K562 (cell line): ENCODE data around the gene MT1HL1. TPM values are rescaled to one million over a fixed set of nuclear protein-coding genes. Genes with fewer than 3 reads are reported as not detected.
A peak's percentile ranks its signal among the peaks of the same experiment; 100 is the strongest.

Source experiments
- ATAC-seq: fragments of 200-7000 bp; cut with Tn5 transposase; 3 replicates; pipeline ENCODE4 v1.9.1; 2020; ENCODE audit warnings: moderate library complexity
- BruUV-seq: library from RNA; stranded (reverse); fragments of 400-500 nt; replicated peaks from 2 replicates; lab custom pipeline; 2021; lab: Mats Ljungman, UMichigan
- CTCF ChIA-PET: fragments of 300-600 bp; formaldehyde crosslinking; extraction: SDS; loops from one replicate; lab custom pipeline; 2021; ENCODE audit warnings: low intra/inter-chr PET ratio; lab: Yijun Ruan, JAX
- POLR2A ChIA-PET: fragments of 300-600, 350-650 bp; sonication (Branson Sonifier 250); formaldehyde crosslinking; extraction: SDS; loops from one replicate; lab custom pipeline; 2021; ENCODE audit warnings: antibody characterized with exemption, inconsistent platforms; lab: Yijun Ruan, JAX
- DNase-seq, 4 experiments: peaks; one replicate each; pipeline versions ENCODE4 v3.0.0 to v3.0.0-alpha.2; 2011 to 2018; ENCODE audit warnings: low spot score in 3 of 4, mixed read lengths in 3 of 4; ENCODE audit errors: extremely low read depth in 1 of 4
- FAIRE-seq: peaks from 2 replicates; lab custom pipeline; 2011; peaks lifted over from hg19 to GRCh38; lab: Jason Lieb, UNC
- H2AFZ ChIP-seq: 2 replicates; pipeline ENCODE4 v1.6.0; 2011; ENCODE audit warnings: low read depth, low read length, control low read depth, inconsistent platforms
- H3K27ac ChIP-seq: fragments of 200-600 bp; 3 replicates; pipeline ENCODE4 v1.8.0; 2011; ENCODE audit warnings: low read depth, mild to moderate bottlenecking, control low read depth, inconsistent platforms, low read length, moderate library complexity, mixed read lengths; ENCODE audit errors: extremely low read depth
- H3K27me3 ChIP-seq, 2 experiments: fragments of 300-600 bp in 1 of 2; 2 replicates in 1 of 2; 3 replicates in 1 of 2; pipeline versions ENCODE4 v1.6.0 to v1.8.0; 2011; ENCODE audit warnings: inconsistent platforms in 2 of 2, low read length in 2 of 2, mild to moderate bottlenecking in 1 of 2, mixed read lengths in 1 of 2, moderate library complexity in 1 of 2; ENCODE audit not compliant: control insufficient read depth in 2 of 2, insufficient read depth in 2 of 2
- H3K36me3 ChIP-seq: fragments of 300-600 bp; 3 replicates; pipeline ENCODE4 v1.8.0; 2011; ENCODE audit warnings: mild to moderate bottlenecking, low read length, inconsistent platforms; ENCODE audit not compliant: control insufficient read depth, insufficient read depth
- H3K4me1 ChIP-seq, 2 experiments: fragments of 200-600 bp in 1 of 2; replicated peaks in 1 of 2; 2 replicates in 1 of 2; 3 replicates in 1 of 2; pipeline versions ENCODE4 v1.5.1 to v1.8.0; 2011; ENCODE audit warnings: inconsistent platforms in 2 of 2, low read length in 2 of 2, mild to moderate bottlenecking in 1 of 2, mixed read lengths in 1 of 2, moderate library complexity in 1 of 2; ENCODE audit not compliant: control insufficient read depth in 2 of 2, insufficient read depth in 2 of 2
- H3K4me2 ChIP-seq: 2 replicates; pipeline ENCODE4 v1.6.1; 2011; ENCODE audit warnings: low read length, control low read depth, inconsistent platforms, mixed read lengths; ENCODE audit not compliant: insufficient read depth
- H3K4me3 ChIP-seq: fragments of 200-600 bp; sonication (generic), shearing (Covaris generic); 2 replicates; pipeline ENCODE4 v1.5.1; 2016; ENCODE audit warnings: control low read depth, inconsistent platforms
- H3K79me2 ChIP-seq: fragments of 200-600 bp; 3 replicates; pipeline ENCODE4 v1.8.0; 2011; ENCODE audit warnings: low read length, inconsistent platforms; ENCODE audit not compliant: control insufficient read depth, insufficient read depth
- H3K9ac ChIP-seq, 2 experiments: 2 replicates each; pipeline versions ENCODE4 v1.6.0 to v1.6.1; 2011; ENCODE audit warnings: low read depth in 2 of 2, low read length in 2 of 2, control low read depth in 1 of 2, inconsistent platforms in 1 of 2, mild to moderate bottlenecking in 1 of 2, mixed read lengths in 1 of 2; ENCODE audit not compliant: insufficient read depth in 1 of 2
- H3K9me1 ChIP-seq: one replicate; pipeline ENCODE4 v1.6.0; 2011; ENCODE audit warnings: inconsistent platforms, mild to moderate bottlenecking, low read length, moderate library complexity; ENCODE audit not compliant: control insufficient read depth, insufficient read depth
- H3K9me3 ChIP-seq: replicated peaks from 2 replicates; pipeline ENCODE4 v1.5.1; 2011; ENCODE audit warnings: low read depth, low read length, inconsistent platforms; ENCODE audit not compliant: control insufficient read depth, insufficient read depth
- H4K20me1 ChIP-seq: replicated peaks from 2 replicates; pipeline ENCODE4 v1.6.1; 2011; ENCODE audit warnings: low read length, inconsistent platforms, mixed read lengths; ENCODE audit not compliant: control insufficient read depth, insufficient read depth
- CHD2 ChIP-seq: IDR thresholded peaks from 2 replicates; pipeline ENCODE4 v1.6.1; 2011; ENCODE audit warnings: low read depth, low read length
- CXXC5 ChIP-seq: fragments of 250-450 bp; sonication (Bioruptor Pico); IDR thresholded peaks from 2 replicates; pipeline ENCODE4 v1.8.0; 2022; ENCODE audit warnings: inconsistent platforms, mild to moderate bottlenecking, moderate library complexity
- MCM3 ChIP-seq: fragments of 450-650 bp; IDR thresholded peaks from 2 replicates; pipeline ENCODE4 v1.6.1; 2016
- MED1 ChIP-seq: sonication (generic); formaldehyde crosslinking; IDR thresholded peaks from 2 replicates; pipeline ENCODE4 v1.8.1; 2023; ENCODE audit warnings: missing genetic modification reagents, borderline replicate concordance
- TCFL5 ChIP-seq: fragments of 250-450 bp; sonication (Bioruptor Pico); conservative IDR thresholded peaks from 2 replicates; pipeline ENCODE4 v1.6.1; 2021; ENCODE audit warnings: mild to moderate bottlenecking, moderate library complexity, matching md5 sums
- ZNF146 ChIP-seq: IDR thresholded peaks from one replicate; pipeline ENCODE4 v1.6.1; 2018; ENCODE audit warnings: missing compliant biosample characterization; ENCODE audit not compliant: unreplicated experiment
- ZNF316 ChIP-seq: fragments of 450-650 bp; IDR thresholded peaks from 2 replicates; pipeline ENCODE4 v1.6.1; 2016
- ZNF76 ChIP-seq: fragments of 250-450 bp; sonication (Bioruptor Pico); IDR thresholded peaks from 2 replicates; pipeline ENCODE4 v1.4.0; 2020; ENCODE audit warnings: mild to moderate bottlenecking, moderate library complexity, borderline replicate concordance
- ZNF766 ChIP-seq: fragments of 200-800 bp; sonication (Bioruptor generic); conservative IDR thresholded peaks from 2 replicates; pipeline ENCODE4 v1.6.1; 2016; ENCODE audit warnings: missing genetic modification characterization, missing compliant biosample characterization
- WGBS: fragments of 100-300 bp; shearing (Covaris generic); methylation state at CpG from one replicate; pipeline ENCODE4 v1.1.6; 2016; ENCODE audit warnings: low coverage, mixed read lengths; ENCODE audit not compliant: insufficient coverage; ENCODE audit errors: missing lambda C conversion rate; 5-methylcytosine and 5-hydroxymethylcytosine counted together
- in situ Hi-C: fragments of 300-500 bp; cut with MboI; formaldehyde crosslinking; loops from 4 replicates; pipeline ENCODE4 v1.15.0; 2018; ENCODE audit warnings: inconsistent platforms, mixed read lengths
- intact Hi-C: fragments of 100-400 bp; cut with micrococcal nuclease; formaldehyde crosslinking; loops from 2 replicates; pipeline ENCODE4 v1.14.2; 2022
- polyA plus RNA-seq, 8 experiments: library from polyadenylated mRNA; depleted of rRNA in 4 of 8; stranded (reverse) in 5 of 8; unstranded in 3 of 8; fragments of >200 nt; fragmentation: Nextera tagmentation in 2 of 8; fragmentation: Illumina TruSeq in 1 of 8; extraction: Ambion mirVana in 2 of 8; extraction: Trizol in 1 of 8; gene quantifications; 2 replicates each; pipeline versions ENCODE4 v1.2.1 to v1.2.3, GENCODE V29; 2011 to 2014; ENCODE audit warnings: inconsistent platforms in 1 of 8, missing spikeins in 1 of 8
- total RNA-seq, 7 experiments: library from RNA; depleted of rRNA in 6 of 7; stranded (reverse); fragments of >200 nt in 6 of 7; fragmentation: Illumina TruSeq in 2 of 7; extraction: Trizol in 2 of 7; gene quantifications; 2 replicates each; pipeline versions ENCODE4 v1.2.1 to v1.2.3, GENCODE V29; 2011 to 2021; ENCODE audit warnings: low replicate concordance in 1 of 7
- TF ChIP-seq, protein P1 (sequence below): fragments of 250-450 bp; sonication (Bioruptor Pico); IDR thresholded peaks from 2 replicates; pipeline ENCODE4 v1.8.0; 2022; ENCODE audit warnings: inconsistent platforms, mild to moderate bottlenecking, moderate library complexity, borderline replicate concordance
- TF ChIP-seq, protein P2 (sequence below): fragments of 250-450 bp; sonication (Bioruptor Pico); IDR thresholded peaks from 2 replicates; pipeline ENCODE4 v1.5.0; 2021; ENCODE audit warnings: mild to moderate bottlenecking, moderate library complexity

The MT1HL1 gene
- total and polyA plus RNA-seq, 9 of the 15 experiments (the other 6 are each of a cell fraction or from before 2014, with no cell fraction given) = not detected

GRCh38 chr1:236992449-236992848 lies 11.8 kb downstream of the MT1HL1 start:
- in situ Hi-C loops = no loop called here
- H3K27me3 ChIP-seq = peaks cover 0 to 4% of the 10 kb centered on the region in 2 experiments; a peak in 2 of 5 replicates
- no peaks in the 10 kb centered on the region for H3K9me3 ChIP-seq
- WGBS = 6% methylated on average over 8 of the region's 8 CpGs
- POLR2A ChIA-PET = interaction anchor here (0.6 to 1.0 kb wide), 2 partner anchors 13 to 1831 kb away, joined by 3 read pairs; partner anchors contain the start of gene RBM34
- H3K27ac ChIP-seq = no peak overlapping the region
- ATAC-seq (peak; percentile 58), FAIRE-seq (peak; percentile 49), DNase-seq (no peak)
- H3K4me1 ChIP-seq = 0 out of 5 replicates have a peak, but pooled peaks cover 0 to 4% of the 10 kb centered on the region in 2 experiments
- no peaks in the 10 kb centered on the region for H3K36me3 ChIP-seq
- H3K4me2 ChIP-seq = no peak overlapping the region
- TF ChIP-seq CHD2 = peak; percentile 76
- no peak for TF ChIP-seq CXXC5 (CRISPR knock-in tag)
- 0 out of 2 replicates have a peak, but pooled peaks have one; percentile 35 for TF ChIP-seq ZNF766
- no peaks in the 10 kb centered on the region for H4K20me1 ChIP-seq
- no TSS peak for BruUV-seq
- H3K9ac ChIP-seq = no peak overlapping the region
- no peaks in the 10 kb centered on the region for H3K9me1 ChIP-seq
- no peak overlapping the region for H3K4me3 ChIP-seq
- no peaks in the 10 kb centered on the region for H3K79me2 ChIP-seq
- CTCF ChIA-PET = no interaction called here
- H2AFZ ChIP-seq = peak overlapping the region; percentile 76
- intact Hi-C loops = no loop called here

DNA sequence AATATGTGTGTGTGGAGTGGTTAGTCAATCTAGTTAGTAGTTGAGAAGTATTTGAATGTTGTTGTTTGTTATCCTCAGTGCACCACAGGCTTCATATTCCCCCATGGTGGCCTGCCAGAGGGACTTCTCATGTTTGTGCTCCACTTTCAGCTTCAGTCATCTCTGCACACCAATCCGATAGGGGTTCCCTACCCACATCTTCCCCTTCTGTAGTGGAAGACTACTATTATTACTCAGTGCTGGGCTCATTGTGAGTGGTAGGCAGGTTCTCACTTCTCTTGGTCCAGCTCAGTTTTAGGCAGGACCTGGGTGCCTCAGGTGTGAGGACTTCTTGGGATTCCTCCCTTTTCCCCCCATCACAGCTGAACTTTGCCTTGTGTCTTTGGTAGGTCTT lies 14.2 kb downstream of the MT1HL1 start:
- Histone ChIP-seq H3K4me1 (no peaks in the 10 kb centered on the region), H3K36me3 (no peaks in the 10 kb centered on the region), H2AFZ (no peak overlapping the region), H4K20me1 (no peaks in the 10 kb centered on the region), H3K4me3 (no peak overlapping the region), H3K9me3 (no peaks in the 10 kb centered on the region), H3K27me3 (no peaks in the 10 kb centered on the region), H3K4me2 (no peak overlapping the region), H3K9me1 (no peaks in the 10 kb centered on the region), H3K27ac (no peak overlapping the region), H3K79me2 (no peaks in the 10 kb centered on the region), H3K9ac (no peak overlapping the region)
- intact Hi-C loops (no loop called here), in situ Hi-C loops (no loop called here)
- WGBS = 0% methylated on average over 1 of the region's 1 CpG
- POLR2A ChIA-PET = no interaction called here
- ATAC-seq = no peak
- no TSS peak for BruUV-seq
- CTCF ChIA-PET = no interaction called here
- DNase-seq = no peak
- no peak for FAIRE-seq
- TF ChIP-seq, protein P1, sequence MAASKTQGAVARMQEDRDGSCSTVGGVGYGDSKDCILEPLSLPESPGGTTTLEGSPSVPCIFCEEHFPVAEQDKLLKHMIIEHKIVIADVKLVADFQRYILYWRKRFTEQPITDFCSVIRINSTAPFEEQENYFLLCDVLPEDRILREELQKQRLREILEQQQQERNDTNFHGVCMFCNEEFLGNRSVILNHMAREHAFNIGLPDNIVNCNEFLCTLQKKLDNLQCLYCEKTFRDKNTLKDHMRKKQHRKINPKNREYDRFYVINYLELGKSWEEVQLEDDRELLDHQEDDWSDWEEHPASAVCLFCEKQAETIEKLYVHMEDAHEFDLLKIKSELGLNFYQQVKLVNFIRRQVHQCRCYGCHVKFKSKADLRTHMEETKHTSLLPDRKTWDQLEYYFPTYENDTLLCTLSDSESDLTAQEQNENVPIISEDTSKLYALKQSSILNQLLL = no peak
- TF ChIP-seq ZNF76 (CRISPR knock-in tag) = no peak
- TF ChIP-seq, protein P2, sequence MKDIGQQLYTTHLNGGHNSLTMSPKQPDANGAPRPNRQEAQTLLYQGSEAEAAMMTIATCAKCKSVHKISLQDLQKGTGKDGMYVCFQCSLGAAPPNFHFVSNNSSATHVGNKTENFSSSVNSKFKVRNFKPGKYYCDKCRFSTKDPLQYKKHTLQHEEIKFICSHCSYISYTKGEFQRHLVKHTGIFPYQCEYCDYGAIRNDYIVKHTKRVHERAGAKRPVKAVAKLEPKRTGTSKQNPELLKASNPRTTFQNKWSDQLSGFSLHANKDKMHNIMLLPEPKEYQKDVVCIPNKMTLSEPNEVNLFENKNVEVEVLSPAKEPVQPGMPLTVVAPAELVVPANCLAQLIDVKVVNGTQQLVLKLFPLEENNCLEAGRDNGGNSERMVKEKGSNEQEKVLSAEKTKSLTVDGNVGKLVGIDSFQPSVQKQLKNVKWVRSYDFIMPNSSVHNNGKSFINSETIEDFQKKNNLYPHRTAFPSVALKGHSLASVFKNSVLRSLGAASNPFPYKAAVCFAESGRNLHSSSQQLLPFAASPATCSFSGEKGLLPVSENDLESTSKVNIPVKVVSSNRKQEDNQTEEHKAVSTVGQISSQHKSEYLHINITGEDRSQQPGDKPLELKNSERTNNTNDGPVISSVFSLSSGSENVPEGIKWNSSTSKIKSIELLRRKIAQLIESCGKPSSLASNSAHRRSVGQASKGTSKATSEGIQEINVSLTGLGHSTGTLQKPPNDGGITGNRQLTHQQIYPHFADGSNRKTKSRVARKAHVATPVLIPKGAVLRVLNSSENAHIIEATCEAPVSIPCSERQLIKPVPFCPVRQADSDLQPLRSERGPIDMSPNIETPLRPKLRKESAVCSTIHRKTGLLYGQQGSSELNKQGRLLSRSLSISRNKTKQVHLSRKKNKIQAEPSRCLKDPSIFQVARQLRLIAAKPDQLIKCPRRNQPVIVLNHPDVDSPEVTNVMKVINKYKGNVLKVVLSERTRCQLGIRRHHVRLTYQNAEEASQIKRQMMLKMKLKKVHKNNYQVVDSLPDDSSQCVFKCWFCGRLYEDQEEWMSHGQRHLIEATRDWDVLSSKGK (CRISPR knock-in tag) = no peak
- no peak for TF ChIP-seq ZNF316
- no peak for TF ChIP-seq TCFL5
- no peak for TF ChIP-seq MED1 (CRISPR knock-in tag)
- no peak for TF ChIP-seq MCM3
- no peak for TF ChIP-seq ZNF146
